Lower leg skin (tissue), 4 donors: ENCODE data around the gene PYGO1. TPM values are rescaled to one million over a fixed set of nuclear protein-coding genes. Genes with fewer than 3 reads are reported as not detected.

Experiments
- DNase-seq, 2 donors: peaks; one replicate each; pipeline ENCODE4 v3.0.0-alpha.2; 2019; ENCODE audit warnings: low spot score in 2 of 2
- H3K4me3 ChIP-seq: fragments of 200-600 bp; sonication (generic); 2 replicates; pipeline ENCODE4 v1.5.1; 2017; ENCODE audit warnings: mild to moderate bottlenecking, low read depth; ENCODE audit not compliant: poor library complexity, severe bottlenecking
- POLR2A ChIP-seq, 2 donors: fragments of 450-650 bp; IDR thresholded peaks; one replicate each; pipeline ENCODE4 v1.6.1; 2016 to 2017; ENCODE audit warnings: antibody characterized with exemption in 2 of 2, mild to moderate bottlenecking in 1 of 2, moderate library complexity in 1 of 2
- WGBS, 2 donors: methylation state at CpG; one replicate each; pipeline ENCODE4 v1.1.5; 2018; 5-methylcytosine and 5-hydroxymethylcytosine counted together
- intact Hi-C: fragments of 100-400 bp; cut with DNase I; formaldehyde crosslinking; loops from one replicate; pipeline ENCODE4 v1.15.0; 2023; ENCODE audit warnings: low total_unique reads
- total RNA-seq, 4 donors: library from RNA; depleted of rRNA; stranded (reverse); fragments of >200 nt; gene quantifications; one replicate each; pipeline ENCODE4 v1.1.0, GENCODE V29; 2016
- TF ChIP-seq, protein P1 (sequence below), 3 donors: fragments of 450-650 bp; IDR thresholded peaks; one replicate each; pipeline ENCODE4 v1.5.1; 2016; ENCODE audit warnings: antibody characterized with exemption in 3 of 3, mild to moderate bottlenecking in 3 of 3, moderate library complexity in 2 of 3

PYGO1 gene
- total RNA-seq, 4 donors from 2014 or later = 1.8 to 4.1 (median 3.2) TPM

DNA sequence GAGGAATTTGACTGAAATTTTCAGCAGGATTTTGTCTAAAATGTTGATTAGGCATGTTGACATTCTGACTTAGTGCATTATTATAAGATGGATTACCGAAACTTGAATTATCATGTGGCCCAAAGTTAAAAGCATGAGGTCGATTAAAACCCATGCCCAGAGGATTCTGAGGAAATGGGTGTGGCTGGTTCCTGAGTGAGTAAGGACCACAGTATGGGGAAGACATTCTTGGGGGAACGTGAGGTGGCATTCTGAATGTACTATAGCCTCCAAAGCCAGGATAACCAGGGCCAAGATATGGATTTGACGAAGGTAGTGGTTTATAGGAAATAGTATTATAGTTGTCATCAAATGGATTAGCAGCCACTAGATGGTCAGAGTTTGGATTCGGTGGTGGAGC lies 41.4 kb downstream of the PYGO1 start:
- TF ChIP-seq POLR2A (IDR thresholded peaks at IDR 0.05) = no peak
- TF ChIP-seq, protein P1, sequence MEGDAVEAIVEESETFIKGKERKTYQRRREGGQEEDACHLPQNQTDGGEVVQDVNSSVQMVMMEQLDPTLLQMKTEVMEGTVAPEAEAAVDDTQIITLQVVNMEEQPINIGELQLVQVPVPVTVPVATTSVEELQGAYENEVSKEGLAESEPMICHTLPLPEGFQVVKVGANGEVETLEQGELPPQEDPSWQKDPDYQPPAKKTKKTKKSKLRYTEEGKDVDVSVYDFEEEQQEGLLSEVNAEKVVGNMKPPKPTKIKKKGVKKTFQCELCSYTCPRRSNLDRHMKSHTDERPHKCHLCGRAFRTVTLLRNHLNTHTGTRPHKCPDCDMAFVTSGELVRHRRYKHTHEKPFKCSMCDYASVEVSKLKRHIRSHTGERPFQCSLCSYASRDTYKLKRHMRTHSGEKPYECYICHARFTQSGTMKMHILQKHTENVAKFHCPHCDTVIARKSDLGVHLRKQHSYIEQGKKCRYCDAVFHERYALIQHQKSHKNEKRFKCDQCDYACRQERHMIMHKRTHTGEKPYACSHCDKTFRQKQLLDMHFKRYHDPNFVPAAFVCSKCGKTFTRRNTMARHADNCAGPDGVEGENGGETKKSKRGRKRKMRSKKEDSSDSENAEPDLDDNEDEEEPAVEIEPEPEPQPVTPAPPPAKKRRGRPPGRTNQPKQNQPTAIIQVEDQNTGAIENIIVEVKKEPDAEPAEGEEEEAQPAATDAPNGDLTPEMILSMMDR (IDR thresholded peaks at IDR 0.05) = no peak
- WGBS, 2 donors = 72 to 74% methylated on average over 5 of the region's 5 CpGs
- H3K4me3 ChIP-seq = no peak overlapping the region
- no peak for DNase-seq
- intact Hi-C loops = no loop called here

DNA sequence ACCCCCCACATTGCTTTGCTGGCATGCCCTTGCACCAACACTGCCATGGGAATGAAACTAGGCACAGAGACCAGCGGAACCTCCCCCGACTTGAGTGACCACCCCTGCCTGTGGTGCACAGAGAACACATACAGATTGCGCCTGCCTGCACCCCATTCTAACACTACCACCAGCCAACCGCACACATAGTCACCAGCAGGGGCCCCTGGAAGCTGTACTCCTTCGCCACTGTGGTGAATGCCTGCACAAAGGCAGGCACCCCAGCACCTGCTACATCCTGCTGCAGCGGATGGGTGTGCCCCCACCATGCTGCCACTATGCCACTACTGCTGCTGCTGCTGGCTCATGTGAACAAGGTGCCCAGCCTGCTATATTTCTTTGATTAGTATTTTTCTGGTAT lies 52.7 kb downstream of the PYGO1 start:
- no peak overlapping the region for H3K4me3 ChIP-seq
- intact Hi-C loops = no loop called here
- DNase-seq = no peak
- WGBS, 2 donors = 81 to 83% methylated on average over 6 of the region's 6 CpGs
- TF ChIP-seq, protein P1 (IDR thresholded peaks at IDR 0.05) = no peak
- no peak for TF ChIP-seq POLR2A (IDR thresholded peaks at IDR 0.05)

DNA sequence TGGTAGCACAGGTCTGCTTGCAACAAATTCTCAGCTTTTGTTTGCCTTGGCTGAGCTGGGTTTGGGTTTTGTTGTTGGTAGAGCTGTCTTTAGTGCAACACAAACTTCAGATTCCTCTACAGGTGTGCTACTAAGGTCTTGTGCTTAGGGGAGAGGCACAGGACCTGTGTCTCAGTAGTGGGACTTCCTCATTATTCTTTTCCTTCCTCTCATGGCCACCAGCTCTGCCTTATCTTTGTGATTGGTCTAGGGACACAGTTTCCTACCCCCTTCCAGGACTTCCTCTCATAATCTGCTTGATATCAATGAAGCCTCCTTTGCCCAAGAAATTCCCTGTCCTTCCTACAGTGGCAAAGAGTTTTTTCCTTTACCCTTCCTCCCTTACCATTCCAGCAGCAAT lies 55.2 kb downstream of the PYGO1 start:
- no peak for DNase-seq
- intact Hi-C loops = no loop called here
- TF ChIP-seq POLR2A (IDR thresholded peaks at IDR 0.05) = no peak
- TF ChIP-seq, protein P1 (IDR thresholded peaks at IDR 0.05) = no peak
- no peak overlapping the region for H3K4me3 ChIP-seq

DNA sequence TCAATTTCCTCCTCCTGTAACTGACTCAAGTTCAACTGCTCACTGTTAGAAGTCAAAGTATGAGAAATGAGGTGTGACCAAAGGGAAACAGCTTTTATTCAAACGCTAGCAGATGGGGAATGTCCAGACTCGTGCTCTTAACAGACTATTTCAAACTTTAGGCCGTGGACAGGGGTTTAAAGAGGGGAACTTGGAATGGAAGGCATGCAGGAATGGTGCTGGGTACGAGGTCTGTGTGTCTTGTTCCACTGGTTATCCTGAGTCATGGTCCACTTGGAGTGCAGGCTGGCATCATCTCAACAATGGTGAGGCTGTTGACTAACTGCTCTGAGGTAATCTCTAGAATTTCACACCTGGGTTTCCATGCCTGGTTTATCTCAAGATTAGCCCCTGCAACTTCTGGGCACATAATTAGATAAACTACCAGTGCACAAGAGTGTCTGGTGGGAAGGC lies 57.3 kb downstream of the PYGO1 start:
- 36 to 37% methylated on average over 4 of the region's 4 CpGs for WGBS, 2 donors
- no peak overlapping the region for H3K4me3 ChIP-seq
- DNase-seq = no peak
- no peak for TF ChIP-seq POLR2A (IDR thresholded peaks at IDR 0.05)
- intact Hi-C loops = no loop called here

DNA sequence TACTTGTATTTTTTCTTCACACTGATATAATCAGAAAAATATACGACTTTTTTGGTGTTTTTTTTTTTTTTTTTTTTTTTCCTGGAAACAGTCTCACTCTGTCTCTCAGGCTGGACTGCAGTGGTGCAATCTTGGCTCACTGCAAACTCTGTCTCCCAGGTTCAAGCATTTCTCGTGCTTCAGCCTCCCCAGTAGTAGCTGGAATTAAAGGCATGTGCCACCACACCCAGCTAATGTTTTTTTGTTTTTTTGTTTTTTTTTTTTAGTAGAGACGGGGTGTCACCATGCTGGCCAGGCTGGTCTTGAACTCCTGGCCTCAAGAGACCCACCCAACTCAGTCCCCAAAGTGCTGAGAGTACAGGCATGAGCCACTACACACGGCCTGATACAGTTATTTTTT lies 59.3 kb downstream of the PYGO1 start:
- TF ChIP-seq POLR2A (IDR thresholded peaks at IDR 0.05) = no peak
- TF ChIP-seq, protein P1 (IDR thresholded peaks at IDR 0.05) = no peak
- intact Hi-C loops = no loop called here
- no peak overlapping the region for H3K4me3 ChIP-seq
- WGBS, 2 donors = 37 to 49% methylated on average over 4 of the region's 4 CpGs
- no peak for DNase-seq

DNA sequence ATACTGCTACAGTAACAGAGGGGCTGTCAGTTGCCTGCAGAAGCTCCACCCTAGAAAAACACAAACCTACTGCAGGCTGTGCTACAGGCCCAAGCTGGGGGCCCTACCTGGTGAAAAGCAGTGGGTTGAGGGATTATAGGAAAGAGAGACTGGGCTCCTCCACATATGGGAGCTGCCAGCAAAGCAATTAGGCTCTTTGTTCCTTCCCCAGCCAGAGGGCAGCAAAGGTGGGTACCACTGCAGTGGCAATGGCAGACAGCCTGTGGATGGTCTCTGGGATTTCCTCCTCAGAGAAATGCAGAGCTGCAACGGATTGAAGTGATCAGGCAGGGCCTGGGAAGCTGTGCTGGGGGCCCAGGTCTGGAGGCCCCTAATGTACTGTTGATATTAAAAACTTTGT lies 61.0 kb downstream of the PYGO1 start:
- no peak for DNase-seq
- intact Hi-C loops = no loop called here
- H3K4me3 ChIP-seq = no peak overlapping the region
- TF ChIP-seq POLR2A (IDR thresholded peaks at IDR 0.05) = no peak
- TF ChIP-seq, protein P1 (IDR thresholded peaks at IDR 0.05) = no peak
- 80 to 86% methylated on average over 1 of the region's 1 CpG for WGBS, 2 donors
